ENCODE results near the gene ZBED4.

Gene ZBED4

GRCh38 chr22:49906799-49907290 is 53.2 kb downstream of the ZBED4 start:
- no peak for FAIRE-seq

GRCh38 chr22:49907807-49908206 is 54.2 kb downstream of the ZBED4 start:
- no peak for FAIRE-seq

- FAIRE-seq, result no peak
These were observed 56.0 kb downstream of the ZBED4 start for GRCh38 chr22:49909476-49910205.

GRCh38 chr22:49910229-49911155 is 56.8 kb downstream of the ZBED4 start:
- no peak for FAIRE-seq

- FAIRE-seq, result no peak
These were observed 58.4 kb downstream of the ZBED4 start for GRCh38 chr22:49911881-49912625.

- FAIRE-seq, result no peak
These were observed 59.4 kb downstream of the ZBED4 start for GRCh38 chr22:49913026-49913425.

GRCh38 chr22:49913446-49913845 is 59.8 kb downstream of the ZBED4 start:
- no peak for FAIRE-seq

- FAIRE-seq, result no peak
These were observed 60.6 kb downstream of the ZBED4 start for GRCh38 chr22:49914256-49914655.

GRCh38 chr22:49915610-49916009 is 62.0 kb downstream of the ZBED4 start:
- FAIRE-seq, result no peak

- no peak for FAIRE-seq
These were observed 63.2 kb downstream of the ZBED4 start for GRCh38 chr22:49916831-49917230.

GRCh38 chr22:49917974-49918910 is 64.6 kb downstream of the ZBED4 start, which contains the start of the genes ALG12 and CRELD2:
Gene ALG12, minus strand, starts transcription at chr22:49918438. Its CDS starts 4,673 bp downstream, at chr22:49913765.
Gene CRELD2, plus strand, starts transcription at chr22:49918634. Its CDS starts 136 bp downstream, at chr22:49918770.
- no peak for FAIRE-seq

GRCh38 chr22:49918911-49919881 is 65.6 kb downstream of the ZBED4 start:
- no peak for FAIRE-seq

- FAIRE-seq, result no peak
These were observed 67.2 kb downstream of the ZBED4 start for GRCh38 chr22:49920859-49921258.

GRCh38 chr22:49921508-49922278 is 68.0 kb downstream of the ZBED4 start:
- FAIRE-seq, result no peak

GRCh38 chr22:49922484-49922883 is 68.8 kb downstream of the ZBED4 start:
- no peak for FAIRE-seq

- no peak for FAIRE-seq
These were observed 69.3 kb downstream of the ZBED4 start for GRCh38 chr22:49922926-49923325.

- FAIRE-seq, result no peak
These were observed 69.8 kb downstream of the ZBED4 start for GRCh38 chr22:49923445-49923844.

GRCh38 chr22:49924113-49924833 is 70.6 kb downstream of the ZBED4 start:
- no peak for FAIRE-seq

All from A204.1 (cell line).